ENCODE measurements around the gene SHOC1.

SHOC1 gene

DNA sequence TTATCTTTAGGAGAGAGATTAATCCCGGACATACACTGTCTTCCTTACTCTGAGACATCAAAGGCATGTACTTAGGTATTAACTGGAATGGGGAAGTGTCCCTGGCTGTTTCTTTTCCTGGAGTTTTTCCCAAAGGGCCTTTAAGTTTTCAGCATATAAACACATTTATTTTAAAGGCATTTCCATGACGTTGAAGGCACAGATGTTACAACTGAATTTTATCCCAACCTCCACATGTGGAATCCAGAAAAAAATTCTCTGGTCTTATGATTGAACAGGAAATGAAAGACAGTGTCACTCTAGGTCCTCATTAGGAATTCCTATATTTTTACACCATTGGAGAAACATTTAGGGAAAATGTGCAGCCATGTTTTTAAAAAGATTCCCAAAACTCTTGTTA lies 41.6 kb upstream of the SHOC1 start:
- ChIA-PET POLR2A (no interaction called here), CTCF (no interaction called here)
- Histone ChIP-seq H3K4me1 (ENCODE audit: control extremely low read depth in 1 of 4, control insufficient read depth in 4 of 4, insufficient read depth in 4 of 4, low read length in 3 of 4) (peaks cover 0 to 8% (median 3%) of the 10 kb centered on the region in 4 experiments), H3K4me3 (ENCODE audit: control insufficient read depth in 1 of 7, extremely low read depth in 1 of 7, insufficient read depth in 4 of 7, low read depth in 2 of 7, low read length in 6 of 7) (no peak overlapping the region), H3K36me3 (ENCODE audit: control insufficient read depth in 4 of 4, insufficient read depth in 4 of 4, low read length in 3 of 4) (no peaks in the 10 kb centered on the region), H3K9me3 (ENCODE audit: control extremely low read depth in 1 of 5, control insufficient read depth in 4 of 5, insufficient read depth in 2 of 5, low read depth in 1 of 5, low read length in 4 of 5) (no peaks in the 10 kb centered on the region), H3K27ac (ENCODE audit: insufficient read depth in 1 of 2, low read depth in 1 of 2, low read length in 2 of 2, poor library complexity in 1 of 2, severe bottlenecking in 2 of 2) (no peak overlapping the region), H3K27me3 (replicated peaks in 2 of 5; ENCODE audit: control insufficient read depth in 4 of 5, insufficient read depth in 5 of 5, low read length in 4 of 5) (peaks cover 0 to 14% (median 6%) of the 10 kb centered on the region in 5 experiments)
- no peak for DNase-seq
- WGBS (ENCODE audit: insufficient coverage), result no CpG with 5 or more reads among the region's 2 CpGs

DNA sequence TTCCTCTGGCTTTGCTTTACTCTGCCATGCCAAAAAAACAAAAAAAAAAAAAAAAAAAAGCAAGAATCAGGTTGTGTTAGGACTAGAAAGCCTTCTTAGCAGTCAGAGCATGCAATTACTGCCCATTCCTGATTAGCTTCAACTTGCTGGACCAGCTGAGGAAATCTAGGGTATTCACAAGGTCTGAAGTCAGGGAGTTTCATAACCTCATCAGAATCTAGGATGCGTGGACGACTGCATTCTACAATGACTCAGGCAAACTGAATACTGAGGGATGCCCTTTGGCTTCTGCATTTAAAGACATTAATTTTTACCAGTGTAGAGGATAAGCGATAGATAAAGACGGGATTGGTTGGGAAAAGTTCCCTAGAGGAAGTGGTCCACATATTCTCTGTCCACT lies 39.2 kb upstream of the SHOC1 start:
- DNase-seq, result no peak
- no peak overlapping the region for H3K4me3 ChIP-seq (ENCODE audit: control insufficient read depth in 1 of 7, extremely low read depth in 1 of 7, insufficient read depth in 4 of 7, low read depth in 2 of 7, low read length in 6 of 7)
- peaks cover 0 to 8% (median 3%) of the 10 kb centered on the region in 4 experiments for H3K4me1 ChIP-seq (ENCODE audit: control extremely low read depth in 1 of 4, control insufficient read depth in 4 of 4, insufficient read depth in 4 of 4, low read length in 3 of 4)
- ChIA-PET CTCF (interaction anchor here (1.7 kb wide), 1 partner anchor 11 kb away, joined by 5 read pairs; no protein-coding TSS in a partner anchor), POLR2A (no interaction called here)
- H3K36me3 ChIP-seq (ENCODE audit: control insufficient read depth in 4 of 4, insufficient read depth in 4 of 4, low read length in 3 of 4), result no peaks in the 10 kb centered on the region
- no peaks in the 10 kb centered on the region for H3K9me3 ChIP-seq (ENCODE audit: control extremely low read depth in 1 of 5, control insufficient read depth in 4 of 5, insufficient read depth in 2 of 5, low read depth in 1 of 5, low read length in 4 of 5)
- H3K27ac ChIP-seq (ENCODE audit: insufficient read depth in 1 of 2, low read depth in 1 of 2, low read length in 2 of 2, poor library complexity in 1 of 2, severe bottlenecking in 2 of 2), result no peak overlapping the region
- WGBS (ENCODE audit: insufficient coverage), result 100% methylated on average over 1 of the region's 4 CpGs
- peaks cover 0 to 27% (median 13%) of the 10 kb centered on the region in 5 experiments for H3K27me3 ChIP-seq (replicated peaks in 2 of 5; ENCODE audit: control insufficient read depth in 4 of 5, insufficient read depth in 5 of 5, low read length in 4 of 5)

DNA sequence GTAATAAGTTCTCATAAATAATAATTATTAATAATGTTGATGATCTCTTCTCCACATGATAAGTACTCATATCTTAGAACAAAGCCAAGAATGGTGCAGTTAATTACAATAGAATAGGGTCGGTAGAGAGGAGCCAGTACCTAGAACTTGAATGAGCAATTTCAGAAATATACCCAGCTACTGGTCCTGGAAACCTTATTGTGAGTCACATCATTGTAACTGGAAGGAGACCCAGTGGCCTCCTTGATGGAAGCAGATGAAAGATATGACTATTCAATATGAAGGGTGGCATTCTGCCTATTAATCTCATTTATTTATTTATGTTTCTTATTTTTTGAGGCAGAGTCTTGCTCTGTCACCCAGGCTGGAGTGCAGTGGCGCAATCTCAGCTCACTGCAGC lies 37.7 kb upstream of the SHOC1 start:
- H3K27me3 ChIP-seq (replicated peaks in 2 of 5; ENCODE audit: control insufficient read depth in 4 of 5, insufficient read depth in 5 of 5, low read length in 4 of 5), result peaks cover 0 to 27% (median 12%) of the 10 kb centered on the region in 5 experiments
- ChIA-PET POLR2A (no interaction called here), CTCF (no interaction called here)
- H3K4me1 ChIP-seq (ENCODE audit: control extremely low read depth in 1 of 4, control insufficient read depth in 4 of 4, insufficient read depth in 4 of 4, low read length in 3 of 4), result no peaks in the 10 kb centered on the region
- H3K27ac ChIP-seq (ENCODE audit: insufficient read depth in 1 of 2, low read depth in 1 of 2, low read length in 2 of 2, poor library complexity in 1 of 2, severe bottlenecking in 2 of 2), result no peak overlapping the region
- WGBS (ENCODE audit: insufficient coverage), result 95% methylated on average over 2 of the region's 2 CpGs
- H3K9me3 ChIP-seq (ENCODE audit: control extremely low read depth in 1 of 5, control insufficient read depth in 4 of 5, insufficient read depth in 2 of 5, low read depth in 1 of 5, low read length in 4 of 5), result no peaks in the 10 kb centered on the region
- no peak overlapping the region for H3K4me3 ChIP-seq (ENCODE audit: control insufficient read depth in 1 of 7, extremely low read depth in 1 of 7, insufficient read depth in 4 of 7, low read depth in 2 of 7, low read length in 6 of 7)
- no peaks in the 10 kb centered on the region for H3K36me3 ChIP-seq (ENCODE audit: control insufficient read depth in 4 of 4, insufficient read depth in 4 of 4, low read length in 3 of 4)
- no peak for DNase-seq

DNA sequence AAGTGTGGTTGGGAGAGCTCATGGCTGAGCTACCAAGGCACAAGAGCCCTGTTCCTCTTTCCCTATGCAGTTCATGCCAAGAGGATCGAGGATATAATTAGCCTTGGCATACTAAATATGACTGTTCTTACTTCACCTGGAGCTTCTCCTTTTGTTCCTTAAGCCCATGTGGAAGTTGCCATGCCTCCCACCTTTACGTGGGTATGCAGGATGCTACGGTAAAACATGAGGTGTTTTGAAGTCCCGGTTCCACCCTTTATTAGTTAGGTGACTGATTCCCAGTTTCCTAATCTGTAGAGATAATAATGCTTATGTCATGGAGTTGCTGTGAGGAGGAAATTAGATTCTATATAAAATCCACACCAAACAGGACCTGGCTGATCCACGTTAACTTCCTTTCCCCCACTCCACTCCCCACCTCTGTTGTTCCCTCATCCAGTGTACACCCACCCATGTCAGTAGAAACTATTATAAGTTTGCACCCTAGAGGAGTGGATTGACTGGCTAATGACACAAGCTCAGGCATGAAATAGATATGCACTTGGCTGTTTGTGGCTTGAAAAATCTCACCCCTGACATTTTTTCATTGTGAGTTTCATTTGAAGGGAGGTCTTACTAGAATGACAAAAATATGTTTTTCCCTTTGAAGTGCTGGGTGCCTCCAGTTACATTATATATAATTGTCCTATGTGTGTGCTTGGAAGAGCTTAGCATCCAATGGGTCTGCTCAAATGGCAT lies 36.8 kb upstream of the SHOC1 start:
- no peak for DNase-seq
- Histone ChIP-seq H3K4me1 (ENCODE audit: control extremely low read depth in 1 of 4, control insufficient read depth in 4 of 4, insufficient read depth in 4 of 4, low read length in 3 of 4) (no peaks in the 10 kb centered on the region), H3K27me3 (replicated peaks in 2 of 5; ENCODE audit: control insufficient read depth in 4 of 5, insufficient read depth in 5 of 5, low read length in 4 of 5) (peaks cover 0 to 25% (median 12%) of the 10 kb centered on the region in 5 experiments), H3K27ac (ENCODE audit: insufficient read depth in 1 of 2, low read depth in 1 of 2, low read length in 2 of 2, poor library complexity in 1 of 2, severe bottlenecking in 2 of 2) (no peak overlapping the region), H3K36me3 (ENCODE audit: control insufficient read depth in 4 of 4, insufficient read depth in 4 of 4, low read length in 3 of 4) (no peaks in the 10 kb centered on the region), H3K4me3 (ENCODE audit: control insufficient read depth in 1 of 7, extremely low read depth in 1 of 7, insufficient read depth in 4 of 7, low read depth in 2 of 7, low read length in 6 of 7) (no peak overlapping the region), H3K9me3 (ENCODE audit: control extremely low read depth in 1 of 5, control insufficient read depth in 4 of 5, insufficient read depth in 2 of 5, low read depth in 1 of 5, low read length in 4 of 5) (no peaks in the 10 kb centered on the region)
- POLR2A ChIA-PET, result no interaction called here
- WGBS (ENCODE audit: insufficient coverage), result 70% methylated on average over 2 of the region's 5 CpGs
- CTCF ChIA-PET, result interaction anchor here (1.1 kb wide), 1 partner anchor 237 kb away, joined by 3 read pairs; no protein-coding TSS in a partner anchor

DNA sequence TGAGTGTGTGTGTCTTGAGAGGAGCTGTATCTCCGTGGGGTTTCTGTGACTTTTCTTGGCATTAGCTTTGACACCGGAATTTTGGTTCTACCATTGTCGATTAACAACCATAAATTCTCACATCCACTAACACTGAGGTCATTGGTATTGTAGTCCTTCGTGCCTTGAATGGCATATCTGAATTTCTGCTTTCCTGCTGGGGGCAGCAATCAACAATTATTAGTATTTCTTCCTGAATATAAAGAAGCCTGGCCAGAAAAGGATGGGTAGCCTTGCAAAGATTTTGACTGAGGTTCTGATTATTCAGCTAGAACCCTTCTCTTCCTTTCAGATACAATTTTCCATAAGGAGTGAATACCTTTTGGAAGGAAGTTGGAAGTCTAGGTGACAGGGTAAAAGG lies 33.5 kb upstream of the SHOC1 start:
- Histone ChIP-seq H3K9me3 (ENCODE audit: control extremely low read depth in 1 of 5, control insufficient read depth in 4 of 5, insufficient read depth in 2 of 5, low read depth in 1 of 5, low read length in 4 of 5) (no peaks in the 10 kb centered on the region), H3K36me3 (ENCODE audit: control insufficient read depth in 4 of 4, insufficient read depth in 4 of 4, low read length in 3 of 4) (no peaks in the 10 kb centered on the region), H3K4me3 (ENCODE audit: control insufficient read depth in 1 of 7, extremely low read depth in 1 of 7, insufficient read depth in 4 of 7, low read depth in 2 of 7, low read length in 6 of 7) (no peak overlapping the region), H3K27me3 (replicated peaks in 2 of 5; ENCODE audit: control insufficient read depth in 4 of 5, insufficient read depth in 5 of 5, low read length in 4 of 5) (peaks cover 0 to 20% (median 7%) of the 10 kb centered on the region in 5 experiments), H3K27ac (ENCODE audit: insufficient read depth in 1 of 2, low read depth in 1 of 2, low read length in 2 of 2, poor library complexity in 1 of 2, severe bottlenecking in 2 of 2) (no peak overlapping the region), H3K4me1 (ENCODE audit: control extremely low read depth in 1 of 4, control insufficient read depth in 4 of 4, insufficient read depth in 4 of 4, low read length in 3 of 4) (no peaks in the 10 kb centered on the region)
- no CpG with 5 or more reads among the region's 4 CpGs for WGBS (ENCODE audit: insufficient coverage)
- ChIA-PET POLR2A (no interaction called here), CTCF (interaction anchor here (1.2 to 1.5 kb wide), 4 partner anchors 35 to 253 kb away, joined by 3 to 8 read pairs (median 4); no protein-coding TSS in a partner anchor)
- DNase-seq, result peak; percentile 7 to 32 (median 12)

DNA sequence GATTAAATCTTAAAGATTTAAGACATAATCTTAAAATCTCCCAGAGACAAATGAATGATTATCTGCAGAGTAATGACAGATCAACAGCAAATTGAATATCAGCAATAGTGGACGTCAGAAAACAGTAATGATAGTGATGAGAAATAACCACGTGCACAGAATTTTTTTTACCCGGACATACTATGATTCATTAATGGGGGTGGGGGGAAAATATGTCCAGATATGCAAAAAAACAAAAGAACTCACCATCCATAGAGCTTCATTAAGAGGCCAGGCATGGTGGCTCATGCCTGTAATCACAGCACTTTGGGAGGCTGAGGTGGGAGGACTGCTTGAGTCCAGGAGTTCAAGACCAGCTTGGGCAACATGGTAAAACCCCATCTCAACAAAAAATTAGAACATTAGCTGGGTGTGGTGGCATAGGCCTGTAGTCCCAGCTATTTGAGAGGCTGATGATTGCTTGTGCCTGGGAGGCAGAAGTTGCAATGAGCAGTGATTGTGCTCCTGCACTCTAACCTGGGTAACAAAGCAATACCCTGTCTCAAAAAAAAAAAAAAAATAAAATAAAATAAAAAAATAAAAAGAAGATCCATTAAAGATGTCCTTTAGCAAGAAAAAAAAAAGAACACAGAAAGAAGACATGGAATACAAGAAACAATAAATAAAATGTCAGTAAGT lies 30.9 kb upstream of the SHOC1 start:
- no peak for DNase-seq
- CTCF ChIA-PET, result interaction anchor here (1.1 kb wide), 1 partner anchor 249 kb away, joined by 4 read pairs; no protein-coding TSS in a partner anchor
- POLR2A ChIA-PET, result no interaction called here
- Histone ChIP-seq H3K27me3 (replicated peaks in 2 of 5; ENCODE audit: control insufficient read depth in 4 of 5, insufficient read depth in 5 of 5, low read length in 4 of 5) (peaks cover 0 to 11% (median 3%) of the 10 kb centered on the region in 5 experiments), H3K36me3 (ENCODE audit: control insufficient read depth in 4 of 4, insufficient read depth in 4 of 4, low read length in 3 of 4) (no peaks in the 10 kb centered on the region), H3K27ac (ENCODE audit: insufficient read depth in 1 of 2, low read depth in 1 of 2, low read length in 2 of 2, poor library complexity in 1 of 2, severe bottlenecking in 2 of 2) (no peak overlapping the region), H3K4me3 (ENCODE audit: control insufficient read depth in 1 of 7, extremely low read depth in 1 of 7, insufficient read depth in 4 of 7, low read depth in 2 of 7, low read length in 6 of 7) (no peak overlapping the region), H3K4me1 (ENCODE audit: control extremely low read depth in 1 of 4, control insufficient read depth in 4 of 4, insufficient read depth in 4 of 4, low read length in 3 of 4) (no peaks in the 10 kb centered on the region), H3K9me3 (ENCODE audit: control extremely low read depth in 1 of 5, control insufficient read depth in 4 of 5, insufficient read depth in 2 of 5, low read depth in 1 of 5, low read length in 4 of 5) (no peaks in the 10 kb centered on the region)
- WGBS (ENCODE audit: insufficient coverage), result 90% methylated on average over 2 of the region's 3 CpGs

DNA sequence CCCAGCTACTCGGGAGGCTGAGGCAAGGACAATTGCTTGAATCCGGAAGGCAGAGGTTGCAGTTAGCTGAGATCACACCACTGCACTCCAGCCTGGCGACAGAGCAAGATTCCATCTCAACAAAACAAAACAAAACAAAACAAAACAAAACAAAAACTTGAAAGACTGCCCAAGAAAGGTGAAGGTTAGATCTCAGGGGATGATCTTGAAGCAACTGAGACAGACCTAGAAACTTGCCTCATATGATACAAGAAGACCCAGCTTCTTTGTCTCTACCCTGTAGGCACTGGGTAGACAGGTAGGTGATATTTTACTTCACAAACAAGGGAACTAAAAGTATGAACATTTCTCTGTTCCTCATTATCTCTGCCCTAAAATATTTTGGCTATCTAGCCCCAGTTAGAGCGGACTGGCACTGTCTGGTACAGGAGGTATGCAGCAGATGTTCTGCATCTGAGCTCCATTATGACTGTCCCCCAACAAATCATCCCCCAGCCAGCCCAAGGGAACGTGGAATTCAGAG lies 26.3 kb upstream of the SHOC1 start:
- H3K4me1 ChIP-seq (ENCODE audit: control extremely low read depth in 1 of 4, control insufficient read depth in 4 of 4, insufficient read depth in 4 of 4, low read length in 3 of 4), result no peaks in the 10 kb centered on the region
- DNase-seq, result no peak
- ChIA-PET CTCF (no interaction called here), POLR2A (no interaction called here)
- H3K27me3 ChIP-seq (replicated peaks in 2 of 5; ENCODE audit: control insufficient read depth in 4 of 5, insufficient read depth in 5 of 5, low read length in 4 of 5), result peaks cover 0 to 4% (median 0%) of the 10 kb centered on the region in 5 experiments
- H3K4me3 ChIP-seq (ENCODE audit: control insufficient read depth in 1 of 7, extremely low read depth in 1 of 7, insufficient read depth in 4 of 7, low read depth in 2 of 7, low read length in 6 of 7), result no peak overlapping the region
- H3K36me3 ChIP-seq (ENCODE audit: control insufficient read depth in 4 of 4, insufficient read depth in 4 of 4, low read length in 3 of 4), result no peaks in the 10 kb centered on the region
- H3K27ac ChIP-seq (ENCODE audit: insufficient read depth in 1 of 2, low read depth in 1 of 2, low read length in 2 of 2, poor library complexity in 1 of 2, severe bottlenecking in 2 of 2), result no peak overlapping the region
- H3K9me3 ChIP-seq (ENCODE audit: control extremely low read depth in 1 of 5, control insufficient read depth in 4 of 5, insufficient read depth in 2 of 5, low read depth in 1 of 5, low read length in 4 of 5), result no peaks in the 10 kb centered on the region
- WGBS (ENCODE audit: insufficient coverage), result 94% methylated on average over 3 of the region's 5 CpGs
